SKM-1 (cell line): ENCODE results near the gene DDX50.
"Not testable (repeated sequence)": the region's sequence is repeated elsewhere in the genome, so short reads cannot be mapped to it uniquely, and the experiment has no call there.

Experiments
- DNase-seq: peaks from one replicate; lab custom pipeline; 2025; ENCODE audit not compliant: unreplicated experiment; lab: John Stamatoyannopoulos, UW

The DDX50 gene

DNA sequence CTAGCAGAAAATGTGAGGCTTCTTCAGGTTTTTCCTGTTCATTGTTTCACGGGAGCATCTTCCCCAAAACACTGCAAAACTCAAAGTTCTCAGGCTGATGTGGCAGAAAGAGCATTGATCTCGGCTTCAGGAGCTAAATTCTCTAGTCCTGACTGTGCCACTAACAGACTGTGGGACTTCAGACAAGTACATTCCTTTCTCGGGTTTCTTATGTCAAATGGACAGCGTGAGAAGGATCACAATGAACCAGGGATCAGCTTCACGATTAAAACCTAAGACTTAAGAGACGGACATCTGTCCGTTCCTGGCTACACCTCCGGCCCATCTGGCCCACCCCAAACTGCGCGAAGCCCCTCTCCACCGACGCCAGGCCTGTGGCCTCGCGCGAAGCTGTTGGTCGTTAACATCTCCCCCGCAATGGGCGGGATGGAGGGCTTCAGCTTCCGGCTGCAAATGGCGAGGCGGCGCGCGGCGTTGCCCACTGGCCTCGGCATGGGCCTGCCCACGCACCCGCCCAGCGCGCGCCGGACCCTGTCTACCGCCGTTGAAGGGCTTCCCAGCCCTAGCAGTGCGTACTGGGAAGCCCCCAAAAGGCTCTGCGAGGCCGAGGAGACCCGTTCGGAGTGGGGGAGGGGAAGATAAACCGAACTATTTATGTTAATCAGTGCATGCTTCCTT is 549 bp upstream of the DDX50 start:
- no peak for DNase-seq

DNA sequence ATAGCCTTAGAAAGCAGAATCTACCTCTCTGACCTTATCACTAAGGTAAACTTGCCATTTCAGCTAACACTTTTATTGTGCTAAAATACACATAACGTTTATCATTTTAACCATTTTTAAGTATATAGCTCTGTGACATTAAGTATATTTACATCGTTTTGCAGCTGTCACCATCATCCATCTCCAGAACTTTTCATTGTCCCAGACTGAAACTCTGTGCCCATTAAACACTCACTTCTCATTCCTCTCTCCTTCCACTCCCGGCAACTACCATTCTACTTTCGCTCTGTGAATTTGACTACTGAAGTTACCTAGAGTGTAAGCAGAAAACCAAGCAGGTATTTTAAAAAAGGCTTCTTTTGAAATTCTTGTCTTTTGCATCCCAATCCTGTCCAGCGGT is 1.3 kb downstream of the DDX50 start:
- DNase-seq: no peak

DNA sequence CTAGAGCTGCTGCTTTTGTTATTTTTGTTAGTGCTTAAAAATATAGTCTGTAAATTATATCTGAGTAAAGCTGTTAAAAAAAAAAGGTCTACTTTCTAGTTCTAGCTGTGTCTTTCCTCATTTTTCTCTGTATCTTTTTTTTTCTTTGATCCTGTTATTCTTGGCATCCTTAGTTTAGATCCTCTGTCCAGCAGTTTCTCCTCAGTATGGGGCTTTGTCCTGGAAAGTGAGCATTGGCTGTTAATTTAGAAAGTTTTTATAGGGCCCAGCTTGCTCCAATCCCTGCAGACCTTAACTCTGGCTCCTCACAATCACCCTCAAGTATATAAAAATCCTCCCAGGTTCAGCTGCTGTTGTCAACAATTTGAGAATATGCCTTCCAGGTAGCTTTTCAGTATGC is 23.5 kb downstream of the DDX50 start:
- no peak for DNase-seq

DNA sequence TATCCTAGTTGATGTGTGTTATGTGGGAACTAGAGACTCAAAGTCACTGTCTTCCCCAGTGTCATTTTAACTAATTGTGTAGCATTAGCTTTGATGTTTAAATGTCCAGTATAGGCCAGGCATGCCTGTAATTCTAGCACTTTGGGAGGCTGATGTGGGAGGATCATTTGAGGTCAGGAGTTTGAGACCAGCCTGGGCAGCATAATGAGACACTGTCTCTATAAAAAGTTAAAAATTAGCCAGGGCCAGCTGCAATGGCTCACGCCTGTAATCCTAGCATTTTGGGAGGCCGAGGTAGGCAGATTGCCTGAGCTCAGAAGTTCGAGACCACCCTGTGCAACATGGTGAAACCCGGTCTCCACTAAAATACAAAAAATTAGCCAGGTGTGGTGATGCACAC is 24.4 kb downstream of the DDX50 start:
- no peak for DNase-seq

DNA sequence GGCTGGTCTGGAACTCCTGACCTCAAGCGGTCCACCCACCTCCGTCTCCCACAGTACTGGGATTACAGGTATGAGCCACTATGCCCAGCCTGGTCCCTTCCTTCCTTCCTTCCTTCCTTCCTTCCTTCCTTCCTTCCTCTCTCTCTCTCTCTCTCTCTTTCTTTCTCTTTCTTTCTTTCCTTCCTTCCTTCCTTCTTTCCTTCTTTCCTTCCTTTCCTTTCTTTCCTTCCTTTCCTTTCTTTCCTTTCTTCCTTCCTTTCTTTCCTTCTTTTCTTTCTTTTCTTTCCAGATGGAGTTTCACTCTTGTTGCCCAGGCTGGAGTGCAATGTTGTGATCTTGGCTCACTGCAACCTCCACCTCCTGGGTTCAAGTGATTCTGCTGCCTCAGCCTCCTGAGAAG is 28.0 kb downstream of the DDX50 start:
- DNase-seq: not testable (repeated sequence)

DNA sequence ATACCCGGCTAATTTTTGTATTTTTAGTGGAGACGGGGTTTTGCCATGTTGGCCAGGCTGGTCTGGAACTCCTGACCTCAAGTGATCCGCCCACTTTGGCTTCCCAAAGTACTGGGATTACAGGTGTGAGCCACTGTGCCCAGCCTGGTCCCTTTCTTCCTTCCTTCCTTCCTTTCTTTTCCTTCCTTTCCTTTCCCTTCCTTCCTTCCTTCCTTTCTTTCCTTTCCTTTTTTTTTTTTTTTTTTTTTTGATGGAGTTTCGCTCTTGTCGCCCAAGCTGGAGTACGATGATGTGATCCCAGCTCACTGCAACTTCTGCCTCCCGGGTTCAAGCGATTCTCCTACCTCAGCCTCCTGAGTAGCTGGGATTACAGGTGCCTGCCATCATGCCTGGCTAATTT is 28.8 kb downstream of the DDX50 start:
- not testable (repeated sequence) for DNase-seq

DNA sequence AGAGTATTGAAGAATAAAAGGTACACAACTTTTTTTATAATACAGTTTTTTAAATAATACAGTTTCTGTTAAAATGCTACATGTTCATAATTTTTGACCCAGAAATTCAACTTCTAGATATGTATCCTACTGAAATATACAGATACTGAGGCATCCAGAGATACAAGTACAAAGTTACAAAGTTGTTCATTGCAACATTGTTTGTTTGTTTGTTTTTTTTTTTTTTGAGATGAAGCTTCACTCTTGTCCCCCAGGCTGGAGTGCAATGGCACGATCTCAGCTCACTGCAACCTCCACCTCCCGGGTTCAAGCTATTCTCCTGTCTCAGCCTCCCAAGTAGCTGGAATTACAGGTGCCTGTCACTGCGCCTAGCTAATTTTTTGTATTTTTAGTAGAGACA is 31.7 kb downstream of the DDX50 start:
- DNase-seq: not testable (repeated sequence)

DNA sequence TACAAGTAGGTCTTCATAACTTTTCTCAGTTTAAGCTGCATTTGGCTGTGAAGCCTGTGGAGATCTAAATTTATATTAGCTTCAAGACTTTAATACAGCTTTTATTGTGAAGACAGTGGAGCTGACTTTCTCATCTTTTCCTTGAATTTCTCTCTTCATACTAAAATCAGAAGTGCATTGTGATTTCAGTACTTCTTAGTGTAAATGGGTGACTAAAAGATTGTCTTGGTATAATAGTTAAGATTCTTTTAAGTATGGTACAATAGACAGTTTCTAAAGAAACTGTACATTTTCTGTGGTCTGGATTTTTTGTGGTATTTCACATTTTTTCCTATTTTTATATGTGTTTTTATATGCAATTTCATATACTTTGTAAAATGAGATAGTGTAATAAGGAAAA is 33.9 kb downstream of the DDX50 start:
- no peak for DNase-seq

DNA sequence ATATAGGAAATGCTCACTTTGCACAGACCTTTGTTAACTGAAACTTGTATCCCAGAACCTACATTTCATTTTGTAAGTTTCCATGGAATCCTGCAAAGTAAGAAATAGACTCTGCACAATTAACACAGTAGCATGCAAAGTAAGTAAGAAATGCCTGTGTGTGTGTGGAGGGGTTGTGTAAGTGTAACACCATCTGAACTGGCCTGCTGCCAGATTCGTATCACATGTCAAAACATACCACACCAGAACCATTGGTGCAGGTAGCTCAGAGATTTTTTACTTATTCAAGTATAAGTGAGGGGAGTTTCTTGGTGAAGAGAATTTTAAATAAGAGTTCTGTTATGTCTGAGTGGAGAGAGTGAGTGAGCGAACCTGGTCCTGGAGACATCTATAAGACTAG is 37.0 kb downstream of the DDX50 start:
- no peak for DNase-seq

DNA sequence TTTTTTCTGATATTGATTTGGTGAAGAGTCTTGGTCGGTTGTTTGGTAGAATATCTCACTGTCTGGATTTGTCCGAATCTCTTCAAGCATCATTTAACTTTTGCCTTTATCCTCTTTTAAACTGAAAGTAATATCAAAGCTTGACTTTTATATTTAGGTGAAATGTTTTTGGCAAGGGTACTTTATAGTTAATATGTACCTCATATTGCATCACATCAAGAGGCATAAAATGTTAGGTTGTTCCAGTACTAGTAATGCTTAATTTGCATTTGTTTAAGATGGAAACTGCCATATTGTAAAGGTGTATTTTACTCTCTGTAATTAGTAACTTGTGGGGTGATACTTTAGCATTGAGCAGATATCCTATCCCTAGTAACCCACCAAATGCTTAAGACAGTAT is 37.8 kb downstream of the DDX50 start:
- no peak for DNase-seq

DNA sequence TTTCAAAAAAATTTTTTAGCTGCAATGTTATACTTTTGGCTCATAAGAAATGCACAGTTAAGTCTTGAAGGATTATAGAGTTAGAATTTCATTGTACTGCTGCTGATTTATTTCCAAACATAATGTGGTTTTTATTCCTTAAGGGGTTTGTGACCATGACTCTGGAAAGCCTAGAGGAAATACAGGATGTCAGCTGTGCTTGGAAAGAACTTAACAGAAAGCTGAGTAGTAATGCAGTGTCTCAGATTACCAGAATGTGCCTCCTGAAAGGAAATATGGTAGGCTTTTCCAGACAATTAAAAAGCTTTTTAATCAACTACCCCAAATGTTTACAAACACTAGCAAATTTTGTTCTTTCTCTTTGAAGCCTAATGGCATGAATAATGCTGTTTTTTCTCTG is 39.8 kb downstream of the DDX50 start:
- DNase-seq: not testable (repeated sequence)

DNA sequence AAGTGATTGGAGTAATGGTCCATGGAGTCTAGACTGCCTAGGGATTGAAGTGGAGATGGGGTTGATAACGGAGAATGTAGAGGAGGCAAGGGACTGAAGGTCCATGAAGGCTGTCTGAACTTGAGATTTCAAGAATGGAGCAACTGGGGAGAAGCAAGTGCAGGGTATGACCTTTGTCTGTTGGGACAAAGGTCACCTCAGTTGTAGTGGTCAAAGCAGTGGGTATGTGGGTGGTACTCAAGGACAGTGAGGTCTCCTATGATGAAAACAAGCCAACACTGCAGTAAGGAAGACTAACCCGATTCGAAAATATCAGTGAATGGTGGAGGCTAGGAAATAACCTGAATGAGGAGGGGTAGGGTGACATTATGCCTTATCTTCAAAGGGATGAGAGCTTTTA is 49.5 kb downstream of the DDX50 start:
- no peak for DNase-seq

DNA sequence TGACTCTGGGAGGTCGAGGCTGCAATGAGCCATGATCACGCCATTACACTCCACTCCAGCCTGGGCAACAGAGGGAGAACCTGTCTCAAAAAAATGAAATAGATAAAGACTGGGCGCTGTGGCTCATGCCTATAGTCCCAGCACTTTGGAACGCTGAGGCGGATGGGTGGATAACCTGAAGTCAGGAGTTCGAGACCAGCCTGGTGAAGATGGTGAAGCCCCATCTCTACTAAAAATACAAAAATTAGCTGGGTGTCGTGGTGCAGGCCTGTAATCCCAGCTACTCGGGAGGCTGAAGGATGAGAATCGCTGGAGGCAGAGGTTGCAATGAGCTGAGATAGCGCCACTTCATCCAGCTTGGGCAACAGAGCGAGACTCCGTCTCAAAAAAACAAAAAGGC is 53.8 kb downstream of the DDX50 start:
- no peak for DNase-seq

DNA sequence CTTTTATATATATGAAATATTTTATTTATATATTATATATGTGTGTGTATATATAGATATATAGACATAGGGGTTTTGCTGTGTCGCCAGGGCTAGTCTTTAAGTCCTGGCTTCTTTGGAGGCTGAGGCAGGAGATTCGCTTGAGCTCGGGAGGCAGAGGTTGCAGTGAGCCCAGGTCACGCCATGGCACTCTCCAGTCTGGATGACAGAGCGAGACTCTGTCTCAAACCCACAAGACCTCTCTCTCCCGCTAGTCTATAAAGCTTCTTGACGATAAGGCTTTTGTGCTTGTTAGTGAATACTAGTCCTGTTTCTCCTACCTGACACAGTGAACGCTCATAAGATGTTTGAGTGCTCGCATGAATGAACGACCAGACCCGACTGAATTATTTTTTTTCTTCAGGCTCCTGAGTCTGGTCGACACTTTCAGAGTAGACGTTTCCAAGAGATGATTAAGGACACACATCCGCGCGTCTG is 54.3 kb downstream of the DDX50 start:
- no peak for DNase-seq

DNA sequence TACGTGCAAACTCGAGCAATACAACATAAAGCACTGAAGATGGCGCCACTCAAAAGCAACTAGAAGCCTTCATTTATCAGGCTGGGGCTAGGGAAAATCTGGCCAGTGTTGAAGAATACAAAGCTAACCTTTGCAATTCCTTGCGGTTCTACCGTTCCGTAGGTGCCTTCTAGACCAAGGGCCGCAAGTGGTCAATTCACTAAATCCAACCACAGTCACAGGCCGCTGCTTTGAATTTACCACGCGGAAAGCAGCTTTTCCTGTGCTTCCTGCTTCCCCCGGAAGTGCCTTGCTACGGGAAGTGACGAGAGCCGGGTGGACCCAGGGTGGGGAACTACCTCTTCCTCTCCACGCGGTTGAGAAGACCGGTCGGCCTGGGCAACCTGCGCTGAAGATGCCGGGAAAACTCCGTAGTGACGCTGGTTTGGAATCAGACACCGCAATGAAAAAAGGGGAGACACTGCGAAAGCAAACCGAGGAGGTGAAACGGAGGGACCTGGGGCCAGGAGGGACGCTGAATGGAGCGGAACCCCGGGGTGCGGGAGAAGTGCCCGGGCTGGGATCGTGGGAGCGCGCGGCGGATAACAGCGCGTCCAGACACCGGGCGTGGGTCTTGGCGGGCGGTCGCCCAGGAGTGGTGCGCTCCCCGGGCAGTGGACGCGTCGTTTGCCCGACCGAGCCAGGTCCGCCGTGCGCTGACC is 54.9 kb downstream of the DDX50 start, which contains the start of gene DDX21:
Gene DDX21, plus strand, starts transcription at position 339 of the 701 bp plus-strand sequence. Its CDS starts 56 bp downstream, at position 395.
- peak; percentile 93 for DNase-seq

DNA sequence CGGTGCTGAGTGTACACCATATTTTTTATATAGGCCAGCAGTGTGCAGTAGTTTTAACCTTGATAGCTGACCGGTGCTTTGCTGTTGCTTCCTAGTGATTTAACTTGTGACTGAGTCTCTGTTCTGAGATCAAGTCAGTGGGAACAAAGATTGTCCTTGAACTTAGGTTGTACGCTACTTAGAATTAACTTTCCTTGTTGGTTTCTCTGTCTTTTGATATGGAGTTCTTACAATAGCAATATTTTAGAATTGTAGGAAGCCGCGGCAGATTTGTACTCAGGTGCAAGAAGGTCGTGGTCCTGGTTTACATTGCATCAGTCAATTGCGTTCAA is 56.1 kb downstream of the DDX50 start:
- no peak for DNase-seq

DNA sequence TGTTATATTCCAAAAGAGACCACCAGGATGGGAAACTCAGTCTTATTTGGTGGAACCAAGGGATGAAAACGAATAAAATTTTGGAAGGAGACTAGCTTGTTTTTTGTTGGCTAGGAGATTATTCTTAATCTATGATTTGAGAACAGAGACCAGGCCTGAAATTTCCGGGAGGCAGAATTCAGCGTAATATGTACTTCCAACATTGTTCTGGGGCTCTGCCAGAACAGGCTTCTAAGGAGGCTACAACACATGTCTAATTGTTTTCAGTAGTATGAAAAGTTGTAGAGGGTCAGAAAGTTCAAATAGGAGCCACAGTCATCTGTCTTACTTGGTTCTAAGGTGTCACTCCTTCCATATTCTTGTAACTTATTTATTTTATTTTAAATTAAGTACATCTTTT is 56.5 kb downstream of the DDX50 start:
- DNase-seq: no peak

DNA sequence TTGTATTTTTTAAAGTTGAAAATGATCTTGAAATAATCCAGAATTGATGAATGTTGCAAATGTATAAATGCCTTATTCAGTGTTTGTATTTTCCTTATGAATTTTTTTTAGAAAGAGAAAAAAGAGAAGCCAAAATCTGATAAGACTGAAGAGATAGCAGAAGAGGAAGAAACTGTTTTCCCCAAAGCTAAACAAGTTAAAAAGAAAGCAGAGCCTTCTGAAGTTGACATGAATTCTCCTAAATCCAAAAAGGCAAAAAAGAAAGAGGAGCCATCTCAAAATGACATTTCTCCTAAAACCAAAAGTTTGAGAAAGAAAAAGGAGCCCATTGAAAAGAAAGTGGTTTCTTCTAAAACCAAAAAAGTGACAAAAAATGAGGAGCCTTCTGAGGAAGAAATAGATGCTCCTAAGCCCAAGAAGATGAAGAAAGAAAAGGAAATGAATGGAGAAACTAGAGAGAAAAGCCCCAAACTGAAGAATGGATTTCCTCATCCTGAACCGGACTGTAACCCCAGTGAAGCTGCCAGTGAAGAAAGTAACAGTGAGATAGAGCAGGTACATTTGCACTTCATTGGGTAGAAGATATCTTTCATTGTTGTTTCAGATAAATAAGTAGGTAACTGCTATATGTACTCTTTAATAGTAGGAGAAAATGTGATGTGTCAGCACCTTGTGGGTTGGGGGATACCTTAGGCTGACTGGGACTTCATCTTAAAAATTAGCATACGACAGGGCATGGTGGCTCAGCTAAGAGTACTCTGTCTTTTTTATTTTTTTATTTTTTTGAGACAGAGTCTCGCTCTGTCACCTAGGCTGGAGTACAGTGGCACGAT is 58.8 kb downstream of the DDX50 start:
- DNase-seq: no peak

DNA sequence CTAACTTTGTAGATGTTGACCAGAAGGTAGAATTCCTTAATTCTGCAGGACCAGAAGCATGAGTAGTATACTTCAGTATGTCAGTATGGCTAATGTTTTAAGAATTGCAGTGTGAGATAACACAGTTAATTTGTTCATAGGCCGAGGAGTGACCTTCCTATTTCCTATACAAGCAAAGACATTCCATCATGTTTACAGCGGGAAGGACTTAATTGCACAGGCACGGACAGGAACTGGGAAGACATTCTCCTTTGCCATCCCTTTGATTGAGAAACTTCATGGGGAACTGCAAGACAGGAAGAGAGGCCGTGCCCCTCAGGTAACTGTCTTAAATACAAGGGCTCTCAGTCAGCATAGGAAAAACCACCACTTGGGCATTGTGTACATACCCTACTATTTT is 62.0 kb downstream of the DDX50 start:
- DNase-seq: no peak

DNA sequence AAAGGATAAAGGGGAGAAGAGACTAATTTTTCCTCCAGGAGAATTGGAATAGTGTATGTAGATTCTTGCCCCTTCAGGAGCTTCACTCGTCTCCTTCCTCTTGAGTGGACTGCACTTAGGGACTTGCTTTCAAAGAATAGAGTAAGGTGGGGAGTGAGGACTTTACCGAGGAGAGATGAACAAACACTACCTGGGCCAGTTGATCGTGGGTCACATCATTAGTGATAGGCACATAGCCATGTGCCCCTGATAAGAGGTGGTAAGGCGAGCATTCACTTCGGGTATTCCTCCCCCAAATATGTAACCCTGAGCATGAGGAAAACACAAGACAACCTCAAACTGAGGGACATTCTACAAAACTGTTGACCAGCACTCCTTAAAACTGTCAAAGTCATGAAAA is 72.9 kb downstream of the DDX50 start:
- no peak for DNase-seq

DNA sequence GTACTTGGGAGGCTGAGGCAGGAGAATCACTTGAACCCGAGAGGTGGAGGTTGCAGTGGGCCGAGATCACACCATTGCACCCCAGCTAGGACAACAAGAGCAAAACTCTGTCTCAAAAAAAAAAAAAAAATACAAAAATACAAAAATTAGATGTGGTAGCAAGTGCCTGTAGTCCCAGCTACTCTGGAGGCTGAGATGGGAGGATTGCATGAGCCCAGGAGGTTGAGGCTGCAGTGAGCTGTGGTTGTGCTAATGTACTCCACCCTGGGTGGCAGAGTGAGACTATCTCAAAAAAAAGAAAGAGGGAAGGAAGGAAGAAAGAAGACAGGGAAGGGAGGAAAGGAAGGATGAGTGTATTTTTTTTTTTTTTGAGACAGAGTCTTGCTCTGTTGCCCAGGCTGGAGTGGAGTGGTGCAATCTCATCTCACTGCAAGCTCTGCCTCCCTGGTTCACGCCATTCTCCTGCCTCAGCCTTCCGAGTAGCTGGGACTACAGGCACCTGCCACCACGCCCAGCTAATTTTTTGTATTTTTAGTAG is 74.9 kb downstream of the DDX50 start:
- not testable (repeated sequence) for DNase-seq

DNA sequence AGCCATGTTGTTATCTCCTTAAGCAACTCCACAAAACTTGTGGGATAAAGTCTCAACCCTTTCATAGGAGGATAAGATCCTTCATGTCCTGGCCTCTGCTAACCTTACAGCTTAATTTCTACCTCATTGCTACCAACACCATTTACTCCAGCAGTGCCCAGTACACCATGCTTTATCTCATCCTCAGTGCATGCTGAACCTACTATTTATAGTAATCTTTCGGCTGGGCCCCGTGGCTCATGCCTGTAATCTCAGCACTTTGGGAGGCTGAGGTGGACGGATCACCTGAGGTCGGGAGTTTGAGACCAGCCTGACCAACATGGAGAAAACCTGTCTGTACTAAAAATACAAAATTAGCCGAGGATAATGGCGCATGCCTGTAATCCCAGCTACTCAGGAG is 78.6 kb downstream of the DDX50 start:
- DNase-seq: not testable (repeated sequence)
